IPS DF 19.7 (cell line): ENCODE results near the gene SMARCA1.
"Not testable (repeated sequence)": the region's sequence is repeated elsewhere in the genome, so short reads cannot be mapped to it uniquely, and the experiment has no call there.

Experiments
- DNase-seq: peaks from one replicate; pipeline ENCODE4 v3.0.0-alpha.2; 2013; ENCODE audit warnings: low read depth, low spot score

Gene SMARCA1, protein sequence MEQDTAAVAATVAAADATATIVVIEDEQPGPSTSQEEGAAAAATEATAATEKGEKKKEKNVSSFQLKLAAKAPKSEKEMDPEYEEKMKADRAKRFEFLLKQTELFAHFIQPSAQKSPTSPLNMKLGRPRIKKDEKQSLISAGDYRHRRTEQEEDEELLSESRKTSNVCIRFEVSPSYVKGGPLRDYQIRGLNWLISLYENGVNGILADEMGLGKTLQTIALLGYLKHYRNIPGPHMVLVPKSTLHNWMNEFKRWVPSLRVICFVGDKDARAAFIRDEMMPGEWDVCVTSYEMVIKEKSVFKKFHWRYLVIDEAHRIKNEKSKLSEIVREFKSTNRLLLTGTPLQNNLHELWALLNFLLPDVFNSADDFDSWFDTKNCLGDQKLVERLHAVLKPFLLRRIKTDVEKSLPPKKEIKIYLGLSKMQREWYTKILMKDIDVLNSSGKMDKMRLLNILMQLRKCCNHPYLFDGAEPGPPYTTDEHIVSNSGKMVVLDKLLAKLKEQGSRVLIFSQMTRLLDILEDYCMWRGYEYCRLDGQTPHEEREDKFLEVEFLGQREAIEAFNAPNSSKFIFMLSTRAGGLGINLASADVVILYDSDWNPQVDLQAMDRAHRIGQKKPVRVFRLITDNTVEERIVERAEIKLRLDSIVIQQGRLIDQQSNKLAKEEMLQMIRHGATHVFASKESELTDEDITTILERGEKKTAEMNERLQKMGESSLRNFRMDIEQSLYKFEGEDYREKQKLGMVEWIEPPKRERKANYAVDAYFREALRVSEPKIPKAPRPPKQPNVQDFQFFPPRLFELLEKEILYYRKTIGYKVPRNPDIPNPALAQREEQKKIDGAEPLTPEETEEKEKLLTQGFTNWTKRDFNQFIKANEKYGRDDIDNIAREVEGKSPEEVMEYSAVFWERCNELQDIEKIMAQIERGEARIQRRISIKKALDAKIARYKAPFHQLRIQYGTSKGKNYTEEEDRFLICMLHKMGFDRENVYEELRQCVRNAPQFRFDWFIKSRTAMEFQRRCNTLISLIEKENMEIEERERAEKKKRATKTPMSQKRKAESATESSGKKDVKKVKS

GRCh38 chrX:129523079-129523911 lies at the start of gene SMARCA1:
Gene SMARCA1, minus strand, starts transcription at chrX:129523490. Its CDS starts 120 bp downstream, at chrX:129523370.
- DNase-seq, result no peak

GRCh38 chrX:129572422-129572821 lies 49.1 kb upstream of the SMARCA1 start:
- DNase-seq, result no peak

DNA sequence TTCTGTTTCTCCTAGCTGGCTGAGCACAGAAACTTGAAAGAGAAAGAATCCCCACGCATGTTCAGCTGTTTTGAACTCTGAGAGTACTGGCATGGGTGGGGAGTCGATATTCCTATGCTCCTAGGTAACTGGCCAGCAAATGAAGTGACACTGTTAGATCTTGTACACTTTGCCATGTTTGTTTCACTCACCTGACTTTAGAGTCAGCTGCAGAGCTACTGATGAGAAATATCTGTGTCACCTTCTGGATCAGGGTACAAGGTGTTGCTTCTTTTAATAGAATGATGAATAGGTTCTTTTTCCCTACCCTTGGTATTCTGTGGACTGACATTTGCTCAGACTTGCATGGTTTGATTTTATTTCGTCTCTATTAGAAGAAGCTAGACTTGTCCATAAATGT lies 45.1 kb upstream of the SMARCA1 start:
- DNase-seq, result no peak

DNA sequence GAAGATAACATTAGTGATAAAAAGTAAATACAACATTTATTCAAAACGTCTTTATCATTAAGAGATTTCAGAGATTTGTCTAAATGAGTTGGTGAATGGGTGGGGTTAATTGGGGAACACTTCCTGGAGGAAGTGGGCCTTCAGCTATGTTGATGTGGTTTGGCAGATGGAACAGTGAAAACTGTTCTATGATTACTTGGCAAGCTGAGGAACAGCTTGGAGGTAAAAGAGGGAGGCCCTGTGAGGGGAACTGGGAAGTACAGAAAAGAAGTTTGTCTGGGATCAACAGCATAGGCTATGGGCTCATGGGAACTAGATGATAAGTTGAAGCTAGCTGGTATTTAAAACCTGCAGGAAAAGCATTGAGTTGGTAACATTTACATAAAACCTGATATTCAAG lies 42.8 kb upstream of the SMARCA1 start:
- no peak for DNase-seq

GRCh38 chrX:129565046-129565650 lies 41.9 kb upstream of the SMARCA1 start:
- DNase-seq, result peak; percentile 20

DNA sequence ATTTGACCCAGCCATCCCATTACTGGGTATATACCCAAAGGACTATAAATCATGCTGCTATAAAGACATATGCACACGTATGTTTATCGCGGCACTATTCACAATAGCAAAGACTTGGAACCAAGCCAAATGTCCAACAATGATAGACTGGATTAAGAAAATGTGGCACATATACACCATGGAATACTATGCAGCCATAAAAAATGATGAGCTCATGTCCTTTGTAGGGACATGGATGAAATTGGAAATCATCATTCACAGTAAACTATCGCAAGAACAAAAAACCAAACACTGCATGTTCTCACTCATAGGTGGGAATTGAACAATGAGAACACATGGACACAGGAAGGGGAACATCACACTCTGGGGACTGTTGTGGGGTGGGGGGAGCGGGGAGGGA lies 41.1 kb upstream of the SMARCA1 start:
- DNase-seq, result not testable (repeated sequence)

DNA sequence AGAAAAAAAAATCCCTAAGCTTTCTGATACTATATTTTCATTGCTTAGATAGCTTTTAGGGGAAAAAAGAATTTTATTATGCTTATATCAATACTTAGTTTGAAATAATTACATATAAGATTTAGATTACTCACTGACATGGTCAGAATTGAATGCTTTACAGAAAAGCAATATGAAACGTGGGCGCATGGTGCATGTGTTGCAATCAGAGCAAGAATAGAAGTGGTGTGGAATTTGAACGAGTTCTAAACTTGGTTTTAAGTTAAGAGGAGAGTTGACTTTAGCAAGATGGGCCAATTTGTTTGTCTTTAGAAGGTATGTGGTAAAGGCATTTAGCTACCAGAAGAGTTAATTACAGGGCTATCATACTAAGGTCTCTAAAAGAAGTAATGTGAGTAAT lies 38.2 kb upstream of the SMARCA1 start:
- no peak for DNase-seq

DNA sequence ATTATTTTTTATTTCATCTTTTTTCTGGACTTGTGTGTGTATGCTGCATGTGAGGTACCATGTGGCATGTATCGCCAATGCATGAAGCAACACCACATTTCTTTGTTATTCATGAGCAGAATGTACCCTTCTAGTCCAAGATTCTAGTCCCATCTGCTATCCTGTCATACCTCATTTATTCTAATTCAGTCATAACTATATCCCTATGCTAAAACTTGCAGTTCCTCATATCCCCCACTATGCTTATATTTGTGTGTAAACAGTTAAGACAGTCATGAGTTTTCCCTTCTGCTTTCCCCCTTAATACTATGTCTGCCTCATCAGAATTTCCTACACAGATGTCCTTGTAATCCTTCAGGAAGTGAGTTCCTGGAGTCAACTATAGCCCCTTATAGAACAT lies 36.5 kb upstream of the SMARCA1 start:
- DNase-seq, result no peak

DNA sequence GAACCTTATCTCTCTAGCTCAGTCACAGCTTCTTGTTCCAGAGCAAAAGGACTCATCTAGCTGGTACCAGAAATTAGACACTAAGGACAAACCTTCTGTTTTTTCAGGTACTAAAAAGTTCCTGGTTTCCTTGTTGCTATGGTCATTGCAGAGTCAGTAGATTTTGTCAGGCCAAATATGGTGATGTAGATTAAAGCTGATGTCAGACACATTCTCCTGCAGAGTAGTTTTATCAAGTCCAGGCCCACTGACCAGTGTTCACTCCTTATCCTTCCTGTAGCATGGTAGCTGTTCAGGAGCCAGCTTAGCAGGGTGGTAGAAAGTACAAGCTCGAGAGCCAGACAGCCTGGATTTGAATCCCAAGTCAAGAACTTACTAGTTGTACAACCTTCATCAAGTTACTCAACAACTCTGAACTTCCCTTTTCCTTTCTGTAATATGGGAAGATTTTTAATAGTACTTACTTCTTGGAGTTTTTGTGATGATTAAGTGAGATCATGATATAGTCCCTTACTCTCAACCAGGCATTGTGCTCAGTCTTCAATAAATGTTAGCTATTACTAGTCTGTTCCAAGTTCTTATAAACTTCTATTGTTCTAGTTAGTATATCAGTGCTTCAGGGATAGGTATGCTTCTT lies 34.7 kb upstream of the SMARCA1 start:
- DNase-seq, result no peak

- no peak for DNase-seq
These were observed 33.6 kb upstream of the SMARCA1 start for GRCh38 chrX:129556806-129557315.

- DNase-seq, result not testable (repeated sequence)
These were observed 31.5 kb upstream of the SMARCA1 start for GRCh38 chrX:129554816-129555215.

GRCh38 chrX:129553619-129554288 lies 30.5 kb upstream of the SMARCA1 start:
- no peak for DNase-seq

DNA sequence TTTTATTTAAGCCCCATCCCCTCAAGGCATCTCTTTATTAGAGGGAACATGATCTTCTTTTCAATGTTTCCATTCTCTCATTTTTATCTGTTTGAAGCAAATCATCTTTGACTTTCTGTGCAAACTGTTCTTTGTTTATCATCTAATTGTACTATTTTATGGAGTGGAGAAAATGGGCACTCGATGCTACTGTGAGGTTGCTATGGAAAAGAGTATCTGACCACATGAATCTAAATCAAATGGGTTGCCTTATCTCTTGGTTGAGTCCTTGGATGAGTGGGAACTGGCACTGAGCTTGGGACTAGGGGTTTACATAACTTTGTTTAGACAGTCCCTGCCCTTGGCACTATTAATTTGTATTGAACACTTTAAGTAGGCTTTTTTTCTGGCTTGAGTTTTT lies 25.8 kb upstream of the SMARCA1 start:
- DNase-seq, result no peak

GRCh38 chrX:129545408-129545807 lies 22.1 kb upstream of the SMARCA1 start:
- no peak for DNase-seq

DNA sequence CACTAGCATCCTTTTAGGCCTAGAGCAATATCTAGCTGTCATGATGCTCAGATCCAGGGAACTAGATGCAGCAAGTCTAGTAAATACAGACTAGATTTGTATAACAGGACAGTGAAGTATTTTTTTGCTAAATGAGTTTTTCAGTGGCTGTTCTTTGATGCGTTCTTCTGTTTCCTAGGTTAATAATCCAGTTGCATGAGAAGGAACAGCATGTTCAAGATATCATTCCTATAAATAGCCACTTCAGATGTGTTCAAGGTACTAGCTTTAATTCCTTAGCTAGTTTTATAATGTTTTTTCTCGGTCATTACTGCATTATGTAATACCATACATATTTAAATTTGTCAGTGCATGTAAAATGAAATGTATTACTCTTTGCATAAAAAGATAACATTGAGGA lies 21.5 kb upstream of the SMARCA1 start:
- no peak for DNase-seq

DNA sequence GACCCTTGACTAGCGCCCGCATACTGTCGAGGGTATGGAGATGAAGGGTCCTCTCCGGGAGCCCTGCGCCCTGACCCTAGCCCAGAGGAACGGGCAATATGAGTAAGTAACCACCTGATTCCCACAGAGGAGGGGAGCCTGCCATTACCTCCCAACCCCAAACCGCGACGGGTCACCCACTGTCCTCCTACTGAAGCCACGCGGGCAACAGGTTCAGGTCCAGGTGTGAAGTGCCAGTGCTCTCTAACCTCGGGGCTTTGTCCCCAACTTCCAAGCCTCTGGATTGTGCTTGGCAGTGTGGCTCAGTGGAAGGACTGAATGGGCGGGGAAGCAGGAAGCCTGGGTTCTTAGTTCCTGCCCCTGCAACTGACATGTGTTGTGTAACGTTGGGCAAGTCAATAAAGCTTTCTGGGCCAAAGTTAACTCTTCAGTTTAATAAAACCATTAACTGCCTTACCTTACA lies 17.5 kb upstream of the SMARCA1 start:
- no peak for DNase-seq

GRCh38 chrX:129540068-129540653 lies 16.9 kb upstream of the SMARCA1 start, which contains the start of gene OCRL:
Gene OCRL, plus strand, starts transcription at chrX:129540259. Its CDS starts 181 bp downstream, at chrX:129540440.
- no peak for DNase-seq

DNA sequence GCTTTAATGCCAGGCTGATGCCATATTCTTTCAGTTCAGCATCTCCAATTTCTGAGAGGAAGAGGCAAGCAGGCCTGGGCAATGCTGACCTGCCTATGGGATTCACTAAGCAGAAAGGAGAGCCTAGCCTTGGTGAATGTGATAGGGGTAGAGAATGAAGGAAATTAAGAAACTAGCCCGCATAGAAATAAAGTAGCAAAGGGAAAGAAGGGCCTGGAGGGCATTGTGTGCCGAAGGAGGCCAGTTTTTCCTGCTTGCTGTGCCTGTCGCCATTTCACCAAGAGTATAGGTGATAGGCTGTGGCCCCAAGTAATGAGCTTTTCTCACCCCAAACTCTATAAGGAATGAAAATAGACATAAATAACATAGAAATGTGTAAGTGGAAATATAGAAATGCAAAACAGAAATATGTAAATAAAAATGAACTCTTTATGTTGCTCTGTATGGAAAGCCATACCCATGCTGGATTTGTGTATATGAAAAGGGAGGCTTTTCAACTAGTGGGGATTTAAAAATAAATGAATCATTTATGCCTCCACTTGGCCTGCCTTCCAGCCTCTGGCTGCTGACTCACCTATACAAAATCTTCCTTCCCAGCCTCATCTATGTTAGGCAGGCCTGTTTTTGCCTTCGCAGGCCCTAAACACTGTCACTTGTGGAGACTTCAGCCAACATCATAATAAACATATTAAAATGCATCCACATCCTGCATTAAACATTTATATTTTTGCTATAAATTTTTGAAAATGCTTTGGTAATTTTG lies 11.7 kb upstream of the SMARCA1 start:
- DNase-seq, result no peak
